GM18861 (cell line): ENCODE measurements around the gene SPATC1L.
A peak's percentile ranks its signal among the peaks of the same experiment; 100 is the strongest.
"Not testable (repeated sequence)": the region's sequence is repeated elsewhere in the genome, so short reads cannot be mapped to it uniquely, and the experiment has no call there.

Source experiments
- ATAC-seq: cut with Tn5 transposase; IDR thresholded peaks from one replicate; pipeline ENCODE4 v1.9.1; 2021; ENCODE audit not compliant: unreplicated experiment

The SPATC1L gene

GRCh38 chr21:46184625-46185555, 631 bp upstream of the SPATC1L start:
- ATAC-seq: peak; percentile 53

- ATAC-seq: not testable (repeated sequence)
These were observed 836 bp downstream of the SPATC1L start for GRCh38 chr21:46183337-46183909.

GRCh38 chr21:46182548-46183336, 1.5 kb downstream of the SPATC1L start:
- ATAC-seq: no peak

GRCh38 chr21:46181953-46182547, 2.2 kb downstream of the SPATC1L start:
- ATAC-seq: no peak

GRCh38 chr21:46181436-46181835, 2.8 kb downstream of the SPATC1L start:
- ATAC-seq: no peak

- ATAC-seq: no peak
These were observed 3.4 kb downstream of the SPATC1L start for GRCh38 chr21:46180778-46181391.

GRCh38 chr21:46180079-46180722, 4.1 kb downstream of the SPATC1L start:
- no peak for ATAC-seq

- ATAC-seq: no peak
These were observed 4.6 kb downstream of the SPATC1L start for GRCh38 chr21:46179708-46180078.

- no peak for ATAC-seq
These were observed 5.3 kb downstream of the SPATC1L start for GRCh38 chr21:46178961-46179360.

- ATAC-seq: not testable (repeated sequence)
These were observed 7.7 kb downstream of the SPATC1L start for GRCh38 chr21:46176443-46177129.

- ATAC-seq: no peak
These were observed 10.7 kb downstream of the SPATC1L start for GRCh38 chr21:46173573-46173972.

- no peak for ATAC-seq
These were observed 11.3 kb downstream of the SPATC1L start for GRCh38 chr21:46172863-46173528.

- ATAC-seq: no peak
These were observed 12.0 kb downstream of the SPATC1L start for GRCh38 chr21:46171996-46172862.

- no peak for ATAC-seq
These were observed 12.7 kb downstream of the SPATC1L start for GRCh38 chr21:46171585-46171984.

GRCh38 chr21:46170436-46171193, 13.6 kb downstream of the SPATC1L start:
- not testable (repeated sequence) for ATAC-seq

- no peak for ATAC-seq
These were observed 15.4 kb downstream of the SPATC1L start for GRCh38 chr21:46168659-46169386.

- no peak for ATAC-seq
These were observed 16.0 kb downstream of the SPATC1L start for GRCh38 chr21:46168238-46168637.
